Measurements from ENCODE around the gene LRRK2.

The LRRK2 gene

GRCh38 chr12:40338621-40339020 is 113.8 kb downstream of the LRRK2 start:
- H3K36me3 ChIP-seq (ENCODE audit: insufficient read depth, insufficient read length, low read length): no peaks in the 10 kb centered on the region
- H3K4me1 ChIP-seq (ENCODE audit: insufficient read depth, insufficient read length): no peaks in the 10 kb centered on the region
- no peak overlapping the region for H3K4me3 ChIP-seq (ENCODE audit: insufficient read length, low read depth)
- H3K9ac ChIP-seq (ENCODE audit: insufficient read length, low read depth): no peak overlapping the region
- TF ChIP-seq ZNF274 (IDR thresholded peaks at IDR 0.05; ENCODE audit: low read depth, low read length): no peak
- no peaks in the 10 kb centered on the region for H3K9me3 ChIP-seq (ENCODE audit: insufficient read depth, low read length)
- H3K27me3 ChIP-seq (ENCODE audit: insufficient read depth, insufficient read length): no peaks in the 10 kb centered on the region
- DNase-seq (ENCODE audit: low read depth, low spot score): no peak

GRCh38 chr12:40342010-40342409 is 117.2 kb downstream of the LRRK2 start:
- TF ChIP-seq ZNF274 (IDR thresholded peaks at IDR 0.05; ENCODE audit: low read depth, low read length) (no peak), YY1 (IDR thresholded peaks at IDR 0.05; ENCODE audit: insufficient read depth, insufficient read length) (no peak), SUZ12 (IDR thresholded peaks at IDR 0.05; ENCODE audit: extremely low read depth, insufficient read depth, insufficient read length) (no peak)
- H3K36me3 ChIP-seq (ENCODE audit: insufficient read depth, insufficient read length, low read length): no peaks in the 10 kb centered on the region
- DNase-seq (ENCODE audit: low read depth, low spot score): no peak

GRCh38 chr12:40343124-40343523 is 118.3 kb downstream of the LRRK2 start:
- Histone ChIP-seq H3K9me3 (ENCODE audit: insufficient read depth, low read length) (no peaks in the 10 kb centered on the region), H3K4me3 (ENCODE audit: insufficient read length, low read depth) (no peak overlapping the region), H3K36me3 (ENCODE audit: insufficient read depth, insufficient read length, low read length) (no peaks in the 10 kb centered on the region), H3K9ac (ENCODE audit: insufficient read length, low read depth) (no peak overlapping the region), H3K4me1 (ENCODE audit: insufficient read depth, insufficient read length) (no peaks in the 10 kb centered on the region), H3K27me3 (ENCODE audit: insufficient read depth, insufficient read length) (no peaks in the 10 kb centered on the region)
- TF ChIP-seq YY1 (IDR thresholded peaks at IDR 0.05; ENCODE audit: insufficient read depth, insufficient read length): no peak
- no peak for TF ChIP-seq SUZ12 (IDR thresholded peaks at IDR 0.05; ENCODE audit: extremely low read depth, insufficient read depth, insufficient read length)
- TF ChIP-seq ZNF274 (IDR thresholded peaks at IDR 0.05; ENCODE audit: low read depth, low read length): no peak
- DNase-seq (ENCODE audit: low read depth, low spot score): no peak

More at GRCh38 chr12:40342010-40342409, 117.2 kb downstream of the LRRK2 start:
- Histone ChIP-seq H3K9ac (ENCODE audit: insufficient read length, low read depth) (no peak overlapping the region), H3K4me3 (ENCODE audit: insufficient read length, low read depth) (no peak overlapping the region), H3K4me1 (ENCODE audit: insufficient read depth, insufficient read length) (no peaks in the 10 kb centered on the region), H3K9me3 (ENCODE audit: insufficient read depth, low read length) (no peaks in the 10 kb centered on the region), H3K27me3 (ENCODE audit: insufficient read depth, insufficient read length) (no peaks in the 10 kb centered on the region)

GRCh38 chr12:40344312-40344711 is 119.5 kb downstream of the LRRK2 start:
- TF ChIP-seq ZNF274 (IDR thresholded peaks at IDR 0.05; ENCODE audit: low read depth, low read length) (no peak), SUZ12 (IDR thresholded peaks at IDR 0.05; ENCODE audit: extremely low read depth, insufficient read depth, insufficient read length) (no peak), YY1 (IDR thresholded peaks at IDR 0.05; ENCODE audit: insufficient read depth, insufficient read length) (no peak)

GRCh38 chr12:40351976-40352375 is 127.2 kb downstream of the LRRK2 start:
- Histone ChIP-seq H3K9ac (ENCODE audit: insufficient read length, low read depth) (no peak overlapping the region), H3K27me3 (ENCODE audit: insufficient read depth, insufficient read length) (no peaks in the 10 kb centered on the region), H3K4me1 (ENCODE audit: insufficient read depth, insufficient read length) (no peaks in the 10 kb centered on the region), H3K36me3 (ENCODE audit: insufficient read depth, insufficient read length, low read length) (no peaks in the 10 kb centered on the region), H3K9me3 (ENCODE audit: insufficient read depth, low read length) (peaks cover 13% of the 10 kb centered on the region), H3K4me3 (ENCODE audit: insufficient read length, low read depth) (no peak overlapping the region)
- TF ChIP-seq ZNF274 (IDR thresholded peaks at IDR 0.05; ENCODE audit: low read depth, low read length) (no peak), SUZ12 (IDR thresholded peaks at IDR 0.05; ENCODE audit: extremely low read depth, insufficient read depth, insufficient read length) (no peak), YY1 (IDR thresholded peaks at IDR 0.05; ENCODE audit: insufficient read depth, insufficient read length) (no peak)
- no peak for DNase-seq (ENCODE audit: low read depth, low spot score)

More at GRCh38 chr12:40344312-40344711, 119.5 kb downstream of the LRRK2 start:
- DNase-seq (ENCODE audit: low read depth, low spot score): no peak
- no peaks in the 10 kb centered on the region for H3K9me3 ChIP-seq (ENCODE audit: insufficient read depth, low read length)
- H3K36me3 ChIP-seq (ENCODE audit: insufficient read depth, insufficient read length, low read length): no peaks in the 10 kb centered on the region
- H3K9ac ChIP-seq (ENCODE audit: insufficient read length, low read depth): no peak overlapping the region
- no peak overlapping the region for H3K4me3 ChIP-seq (ENCODE audit: insufficient read length, low read depth)
- H3K27me3 ChIP-seq (ENCODE audit: insufficient read depth, insufficient read length): no peaks in the 10 kb centered on the region
- no peaks in the 10 kb centered on the region for H3K4me1 ChIP-seq (ENCODE audit: insufficient read depth, insufficient read length)

- H3K36me3 ChIP-seq (ENCODE audit: insufficient read depth, insufficient read length, low read length): no peaks in the 10 kb centered on the region
- no peak for DNase-seq (ENCODE audit: low read depth, low spot score)
- no peak overlapping the region for H3K9ac ChIP-seq (ENCODE audit: insufficient read length, low read depth)
- no peak overlapping the region for H3K4me3 ChIP-seq (ENCODE audit: insufficient read length, low read depth)
- no peaks in the 10 kb centered on the region for H3K9me3 ChIP-seq (ENCODE audit: insufficient read depth, low read length)
- no peaks in the 10 kb centered on the region for H3K4me1 ChIP-seq (ENCODE audit: insufficient read depth, insufficient read length)
- TF ChIP-seq YY1 (IDR thresholded peaks at IDR 0.05; ENCODE audit: insufficient read depth, insufficient read length) (no peak), SUZ12 (IDR thresholded peaks at IDR 0.05; ENCODE audit: extremely low read depth, insufficient read depth, insufficient read length) (no peak), ZNF274 (IDR thresholded peaks at IDR 0.05; ENCODE audit: low read depth, low read length) (no peak)
- no peaks in the 10 kb centered on the region for H3K27me3 ChIP-seq (ENCODE audit: insufficient read depth, insufficient read length)
These were observed 150.3 kb downstream of the LRRK2 start for GRCh38 chr12:40375076-40375475.

- H3K27me3 ChIP-seq (ENCODE audit: insufficient read depth, insufficient read length): no peaks in the 10 kb centered on the region
- TF ChIP-seq SUZ12 (IDR thresholded peaks at IDR 0.05; ENCODE audit: extremely low read depth, insufficient read depth, insufficient read length) (no peak), YY1 (IDR thresholded peaks at IDR 0.05; ENCODE audit: insufficient read depth, insufficient read length) (no peak), ZNF274 (IDR thresholded peaks at IDR 0.05; ENCODE audit: low read depth, low read length) (no peak)
- H3K4me3 ChIP-seq (ENCODE audit: insufficient read length, low read depth): no peak overlapping the region
- H3K9me3 ChIP-seq (ENCODE audit: insufficient read depth, low read length): no peaks in the 10 kb centered on the region
- H3K9ac ChIP-seq (ENCODE audit: insufficient read length, low read depth): no peak overlapping the region
- no peaks in the 10 kb centered on the region for H3K4me1 ChIP-seq (ENCODE audit: insufficient read depth, insufficient read length)
- H3K36me3 ChIP-seq (ENCODE audit: insufficient read depth, insufficient read length, low read length): no peaks in the 10 kb centered on the region
- no peak for DNase-seq (ENCODE audit: low read depth, low spot score)
These were observed 151.9 kb downstream of the LRRK2 start for GRCh38 chr12:40376533-40377267.

All from NT2/D1 (cell line).